Raji (cell line): ENCODE results near the gene FOXJ3.

Source experiments
- POLR2A ChIP-seq: IDR thresholded peaks from 2 replicates; pipeline ENCODE4 v1.6.1; 2011; ENCODE audit warnings: low read depth, low read length, control low read depth; ENCODE audit not compliant: insufficient read depth

Gene FOXJ3

GRCh38 chr1:42258218-42258617, 76.8 kb downstream of the FOXJ3 start:
- TF ChIP-seq POLR2A, result no peak

- no peak for TF ChIP-seq POLR2A
Measured at GRCh38 chr1:42251042-42251441, 84.0 kb downstream of the FOXJ3 start.

- TF ChIP-seq POLR2A, result no peak
Measured at GRCh38 chr1:42250164-42250563, 84.9 kb downstream of the FOXJ3 start.

- TF ChIP-seq POLR2A, result no peak
Measured at GRCh38 chr1:42240966-42241755, 93.9 kb downstream of the FOXJ3 start.

GRCh38 chr1:42239555-42239954, 95.5 kb downstream of the FOXJ3 start:
- TF ChIP-seq POLR2A, result no peak

- no peak for TF ChIP-seq POLR2A
Measured at GRCh38 chr1:42239041-42239440, 96.0 kb downstream of the FOXJ3 start.

GRCh38 chr1:42231253-42231652, 103.8 kb downstream of the FOXJ3 start:
- no peak for TF ChIP-seq POLR2A

- TF ChIP-seq POLR2A, result no peak
Measured at GRCh38 chr1:42228938-42229337, 106.1 kb downstream of the FOXJ3 start.

GRCh38 chr1:42223036-42223435, 112.0 kb downstream of the FOXJ3 start:
- TF ChIP-seq POLR2A, result no peak

- TF ChIP-seq POLR2A, result no peak
Measured at GRCh38 chr1:42221952-42222606, 113.0 kb downstream of the FOXJ3 start.

- no peak for TF ChIP-seq POLR2A
Measured at GRCh38 chr1:42221456-42221855, 113.6 kb downstream of the FOXJ3 start.

GRCh38 chr1:42219627-42220026, 115.4 kb downstream of the FOXJ3 start:
- no peak for TF ChIP-seq POLR2A

GRCh38 chr1:42214447-42214871, 120.6 kb downstream of the FOXJ3 start:
- TF ChIP-seq POLR2A, result no peak

GRCh38 chr1:42211224-42211623, 123.8 kb downstream of the FOXJ3 start:
- TF ChIP-seq POLR2A, result no peak

GRCh38 chr1:42210421-42211133, 124.5 kb downstream of the FOXJ3 start:
- no peak for TF ChIP-seq POLR2A

GRCh38 chr1:42209526-42210251, 125.3 kb downstream of the FOXJ3 start:
- no peak for TF ChIP-seq POLR2A

- TF ChIP-seq POLR2A, result no peak
Measured at GRCh38 chr1:42206164-42206563, 128.9 kb downstream of the FOXJ3 start.
